ENCODE measurements around the gene CDK16.
"Not testable (repeated sequence)": the region's sequence is repeated elsewhere in the genome, so short reads cannot be mapped to it uniquely, and the experiment has no call there.

The CDK16 gene

DNA sequence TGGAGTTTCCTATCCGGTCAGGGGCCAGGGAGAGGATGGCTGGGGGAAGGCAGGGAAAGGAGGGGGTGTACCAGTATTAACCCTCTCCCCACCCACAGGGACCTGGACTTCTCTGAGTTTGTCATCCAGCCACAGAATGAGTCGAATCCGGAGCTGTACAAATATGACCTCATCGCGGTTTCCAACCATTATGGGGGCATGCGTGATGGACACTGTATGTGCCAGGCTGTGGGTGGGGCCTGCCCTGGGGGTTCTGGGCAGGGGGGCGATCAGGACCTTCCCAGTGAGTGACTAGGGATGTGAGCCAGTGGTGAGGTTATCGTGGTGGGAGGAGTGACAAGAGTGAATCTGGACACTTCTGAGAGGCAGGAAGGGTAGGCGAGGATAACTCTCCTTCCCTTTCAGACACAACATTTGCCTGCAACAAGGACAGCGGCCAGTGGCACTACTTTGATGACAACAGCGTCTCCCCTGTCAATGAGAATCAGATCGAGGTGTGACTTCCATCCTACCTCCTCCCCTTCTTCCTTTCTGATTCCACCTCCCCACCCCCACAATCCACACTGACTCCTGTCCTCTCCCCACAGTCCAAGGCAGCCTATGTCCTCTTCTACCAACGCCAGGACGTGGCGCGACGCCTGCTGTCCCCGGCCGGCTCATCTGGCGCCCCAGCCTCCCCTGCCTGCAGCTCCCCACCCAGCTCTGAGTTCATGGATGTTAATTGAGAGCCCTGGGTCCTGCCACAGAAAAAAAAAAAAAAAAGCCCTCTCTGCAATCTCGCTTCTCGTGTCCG lies 28.9 kb downstream of the CDK16 start:
- intact Hi-C loops (cut with DNase I; ENCODE audit: low total_unique reads), result no loop called here
- no peaks in the 10 kb centered on the region for H3K4me1 ChIP-seq
- no peaks in the 10 kb centered on the region for H3K9me3 ChIP-seq
- TF ChIP-seq, protein P1, sequence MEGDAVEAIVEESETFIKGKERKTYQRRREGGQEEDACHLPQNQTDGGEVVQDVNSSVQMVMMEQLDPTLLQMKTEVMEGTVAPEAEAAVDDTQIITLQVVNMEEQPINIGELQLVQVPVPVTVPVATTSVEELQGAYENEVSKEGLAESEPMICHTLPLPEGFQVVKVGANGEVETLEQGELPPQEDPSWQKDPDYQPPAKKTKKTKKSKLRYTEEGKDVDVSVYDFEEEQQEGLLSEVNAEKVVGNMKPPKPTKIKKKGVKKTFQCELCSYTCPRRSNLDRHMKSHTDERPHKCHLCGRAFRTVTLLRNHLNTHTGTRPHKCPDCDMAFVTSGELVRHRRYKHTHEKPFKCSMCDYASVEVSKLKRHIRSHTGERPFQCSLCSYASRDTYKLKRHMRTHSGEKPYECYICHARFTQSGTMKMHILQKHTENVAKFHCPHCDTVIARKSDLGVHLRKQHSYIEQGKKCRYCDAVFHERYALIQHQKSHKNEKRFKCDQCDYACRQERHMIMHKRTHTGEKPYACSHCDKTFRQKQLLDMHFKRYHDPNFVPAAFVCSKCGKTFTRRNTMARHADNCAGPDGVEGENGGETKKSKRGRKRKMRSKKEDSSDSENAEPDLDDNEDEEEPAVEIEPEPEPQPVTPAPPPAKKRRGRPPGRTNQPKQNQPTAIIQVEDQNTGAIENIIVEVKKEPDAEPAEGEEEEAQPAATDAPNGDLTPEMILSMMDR (IDR thresholded peaks at IDR 0.05), result no peak
- H3K36me3 ChIP-seq, result peaks cover 7 to 46% (median 31%) of the 10 kb centered on the region in 3 donors
- no peaks in the 10 kb centered on the region for H3K27me3 ChIP-seq
- DNase-seq, result no peak
- no peak overlapping the region for H3K4me3 ChIP-seq
- no peak overlapping the region for H3K27ac ChIP-seq

DNA sequence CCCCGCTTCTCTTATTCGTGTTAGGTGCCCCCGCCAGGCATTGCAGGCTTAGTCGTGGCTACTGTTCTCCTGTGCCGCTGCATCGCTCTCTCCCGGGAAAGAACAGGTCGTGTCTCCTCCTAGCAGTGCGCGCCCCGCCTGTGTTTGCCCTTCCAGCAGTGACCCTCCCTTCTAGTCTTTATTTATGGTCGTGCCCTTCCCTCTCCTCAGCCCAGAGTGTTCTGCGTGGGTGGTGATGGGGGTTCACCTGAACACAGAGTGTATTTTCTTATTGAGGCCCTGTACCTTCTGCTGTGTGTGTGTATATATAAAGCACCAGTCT lies 29.5 kb downstream of the CDK16 start:
- no peak overlapping the region for H3K4me3 ChIP-seq
- intact Hi-C loops (cut with DNase I; ENCODE audit: low total_unique reads), result no loop called here
- H3K36me3 ChIP-seq, result peaks cover 7 to 42% (median 26%) of the 10 kb centered on the region in 3 donors
- H3K27me3 ChIP-seq, result no peaks in the 10 kb centered on the region
- no peak overlapping the region for H3K27ac ChIP-seq
- DNase-seq, result no peak
- H3K9me3 ChIP-seq, result no peaks in the 10 kb centered on the region
- TF ChIP-seq, protein P1 (IDR thresholded peaks at IDR 0.05), result no peak
- no peaks in the 10 kb centered on the region for H3K4me1 ChIP-seq

DNA sequence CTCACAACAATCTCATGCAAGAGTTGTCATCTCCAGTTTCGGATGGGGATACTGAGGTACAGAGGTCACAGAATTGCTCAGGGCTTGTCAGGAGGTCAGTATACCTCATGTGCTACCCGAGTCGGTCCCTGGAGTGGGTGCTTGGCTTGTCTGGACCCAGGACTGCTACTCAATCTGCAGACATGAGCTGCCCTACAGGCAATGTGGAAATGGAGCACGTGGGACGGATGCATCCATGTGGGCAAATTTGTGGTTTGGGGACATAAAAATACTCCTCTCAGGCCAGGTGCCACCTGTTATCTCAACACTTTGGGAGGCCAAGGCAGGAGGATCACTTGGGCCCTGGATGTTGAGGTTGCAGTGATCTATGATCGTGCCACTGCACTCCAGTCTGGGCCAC lies 30.1 kb downstream of the CDK16 start:
- H3K9me3 ChIP-seq, result peaks cover 0 to 2% (median 0%) of the 10 kb centered on the region in 3 donors
- H3K27ac ChIP-seq, result no peak overlapping the region
- no peak for DNase-seq
- H3K36me3 ChIP-seq, result peaks cover 6 to 36% (median 21%) of the 10 kb centered on the region in 3 donors
- H3K4me3 ChIP-seq, result no peak overlapping the region
- TF ChIP-seq, protein P1 (IDR thresholded peaks at IDR 0.05), result no peak
- H3K4me1 ChIP-seq, result no peaks in the 10 kb centered on the region
- H3K27me3 ChIP-seq, result no peaks in the 10 kb centered on the region
- intact Hi-C loops (cut with DNase I; ENCODE audit: low total_unique reads), result no loop called here

DNA sequence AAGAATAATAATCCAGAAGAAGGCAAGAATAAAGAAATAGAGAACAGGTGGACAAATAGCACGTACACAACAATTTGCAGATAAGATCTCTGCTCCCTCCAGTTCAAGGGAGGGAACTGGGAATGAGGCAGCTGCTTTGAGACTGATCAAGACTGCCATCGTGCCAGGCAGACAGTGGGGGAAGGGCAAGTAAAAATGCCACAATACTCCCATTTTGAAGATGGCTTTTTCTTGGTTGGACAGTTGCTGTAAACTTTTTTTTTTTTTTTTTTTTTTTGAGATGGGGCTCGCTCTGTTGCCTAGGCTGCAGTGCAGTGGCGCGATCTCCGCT lies 31.5 kb downstream of the CDK16 start:
- Histone ChIP-seq H3K27me3 (no peaks in the 10 kb centered on the region), H3K36me3 (peaks cover 4 to 22% (median 9%) of the 10 kb centered on the region in 3 donors), H3K4me3 (no peak overlapping the region), H3K9me3 (peaks cover 0 to 8% (median 0%) of the 10 kb centered on the region in 3 donors), H3K27ac (no peak overlapping the region), H3K4me1 (no peaks in the 10 kb centered on the region)
- TF ChIP-seq, protein P1 (IDR thresholded peaks at IDR 0.05), result no peak
- intact Hi-C loops (cut with DNase I; ENCODE audit: low total_unique reads), result no loop called here
- DNase-seq, result no peak

DNA sequence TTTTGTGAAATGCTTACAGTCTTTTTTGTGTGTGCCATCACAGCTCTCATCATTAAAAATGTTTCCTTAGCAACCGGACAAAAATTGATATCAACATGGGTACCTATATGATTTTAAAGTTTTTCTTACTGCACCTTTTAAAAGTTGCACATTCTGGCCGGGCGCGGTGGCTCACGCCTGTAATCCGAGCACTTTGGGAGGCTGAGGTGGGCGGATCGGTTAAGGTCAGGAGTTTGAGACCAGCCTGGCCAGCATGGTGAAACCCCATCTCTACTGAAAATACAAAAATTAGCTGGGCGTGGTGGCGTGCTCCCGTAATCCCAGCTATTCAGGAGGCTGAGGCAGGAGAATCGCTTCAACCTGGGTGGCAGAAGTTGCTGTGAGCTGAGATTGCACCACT lies 39.1 kb downstream of the CDK16 start:
- H3K36me3 ChIP-seq; H3K27me3 ChIP-seq; intact Hi-C loops (cut with DNase I; ENCODE audit: low total_unique reads); DNase-seq; H3K9me3 ChIP-seq; H3K4me1 ChIP-seq; H3K27ac ChIP-seq; H3K4me3 ChIP-seq: not testable (repeated sequence)

DNA sequence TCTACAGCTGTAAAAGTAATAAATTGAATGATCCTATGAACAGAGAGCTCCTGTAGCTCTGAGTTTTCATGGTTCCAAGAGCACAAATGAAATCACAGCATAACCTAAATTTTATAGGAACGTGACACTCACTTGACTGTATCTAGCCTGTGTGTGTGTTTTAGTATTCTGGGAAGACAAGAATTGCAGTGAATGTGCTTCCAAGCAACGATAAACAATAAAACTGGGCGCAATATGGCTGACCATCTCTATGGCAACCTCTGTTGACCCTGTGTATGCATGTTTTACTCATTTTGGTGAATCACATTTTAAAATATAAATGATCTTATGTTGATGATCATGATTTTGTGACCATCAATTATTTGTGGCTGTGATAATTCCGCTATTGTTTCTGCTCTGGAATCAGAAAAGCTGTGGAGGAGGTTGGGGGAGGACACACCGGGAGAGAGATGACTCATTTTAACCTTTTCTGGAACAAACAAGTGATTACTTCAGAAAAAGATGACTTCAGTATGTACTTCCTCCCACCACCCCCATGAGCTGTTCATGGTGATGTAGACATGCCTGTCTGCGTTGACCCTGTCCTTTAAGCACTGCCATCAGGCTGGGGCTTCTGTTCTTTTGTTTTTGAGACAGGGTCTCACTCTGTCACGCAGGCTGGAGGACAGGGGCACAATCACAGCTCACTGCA lies 46.1 kb downstream of the CDK16 start:
- no peak overlapping the region for H3K27ac ChIP-seq
- DNase-seq, result no peak
- TF ChIP-seq, protein P1 (IDR thresholded peaks at IDR 0.05), result no peak
- H3K4me3 ChIP-seq, result no peak overlapping the region
- no peaks in the 10 kb centered on the region for H3K36me3 ChIP-seq
- H3K27me3 ChIP-seq, result no peaks in the 10 kb centered on the region
- no peaks in the 10 kb centered on the region for H3K4me1 ChIP-seq
- intact Hi-C loops (cut with DNase I; ENCODE audit: low total_unique reads), result no loop called here
- no peaks in the 10 kb centered on the region for H3K9me3 ChIP-seq

Data from tibial artery (tissue), 4 donors.